ENCODE results near the gene TYMP.

The TYMP gene, protein sequence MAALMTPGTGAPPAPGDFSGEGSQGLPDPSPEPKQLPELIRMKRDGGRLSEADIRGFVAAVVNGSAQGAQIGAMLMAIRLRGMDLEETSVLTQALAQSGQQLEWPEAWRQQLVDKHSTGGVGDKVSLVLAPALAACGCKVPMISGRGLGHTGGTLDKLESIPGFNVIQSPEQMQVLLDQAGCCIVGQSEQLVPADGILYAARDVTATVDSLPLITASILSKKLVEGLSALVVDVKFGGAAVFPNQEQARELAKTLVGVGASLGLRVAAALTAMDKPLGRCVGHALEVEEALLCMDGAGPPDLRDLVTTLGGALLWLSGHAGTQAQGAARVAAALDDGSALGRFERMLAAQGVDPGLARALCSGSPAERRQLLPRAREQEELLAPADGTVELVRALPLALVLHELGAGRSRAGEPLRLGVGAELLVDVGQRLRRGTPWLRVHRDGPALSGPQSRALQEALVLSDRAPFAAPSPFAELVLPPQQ

GRCh38 chr22:50529897-50530579 lies at the start of gene TYMP:
Gene TYMP (minus strand): TSS chr22:50530012. CDS start chr22:50529709, 303 bp downstream.
- ATAC-seq: peak; percentile 24
- peak; percentile 86 for DNase-seq

DNA sequence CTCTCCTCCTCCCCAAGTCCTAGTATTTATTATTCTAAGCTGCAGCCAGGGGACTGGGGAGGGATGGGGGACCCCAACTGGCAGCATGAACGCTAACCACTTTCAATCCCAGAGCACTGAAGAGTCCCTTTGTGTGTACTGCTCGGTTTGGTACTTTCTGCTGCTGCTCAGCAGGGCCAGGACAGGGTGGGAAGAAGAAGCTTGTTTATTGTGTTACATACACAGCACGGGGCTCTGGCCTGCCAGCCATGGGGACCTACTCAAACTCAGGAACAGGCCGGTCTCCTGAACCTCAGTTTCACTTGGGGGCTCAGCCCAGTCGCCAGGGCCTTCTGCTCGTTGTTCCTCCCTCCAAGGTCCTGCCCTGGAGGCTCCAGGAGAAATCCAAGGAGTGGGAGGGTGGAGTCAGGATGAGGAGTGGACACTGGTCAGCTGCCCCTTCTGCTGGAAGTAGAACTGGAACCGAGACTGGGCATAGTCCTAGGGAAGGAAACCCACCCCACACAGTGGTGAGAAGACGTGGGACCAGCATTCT lies 49.0 kb upstream of the TYMP start:
- DNase-seq (no peak), ATAC-seq (no peak)

DNA sequence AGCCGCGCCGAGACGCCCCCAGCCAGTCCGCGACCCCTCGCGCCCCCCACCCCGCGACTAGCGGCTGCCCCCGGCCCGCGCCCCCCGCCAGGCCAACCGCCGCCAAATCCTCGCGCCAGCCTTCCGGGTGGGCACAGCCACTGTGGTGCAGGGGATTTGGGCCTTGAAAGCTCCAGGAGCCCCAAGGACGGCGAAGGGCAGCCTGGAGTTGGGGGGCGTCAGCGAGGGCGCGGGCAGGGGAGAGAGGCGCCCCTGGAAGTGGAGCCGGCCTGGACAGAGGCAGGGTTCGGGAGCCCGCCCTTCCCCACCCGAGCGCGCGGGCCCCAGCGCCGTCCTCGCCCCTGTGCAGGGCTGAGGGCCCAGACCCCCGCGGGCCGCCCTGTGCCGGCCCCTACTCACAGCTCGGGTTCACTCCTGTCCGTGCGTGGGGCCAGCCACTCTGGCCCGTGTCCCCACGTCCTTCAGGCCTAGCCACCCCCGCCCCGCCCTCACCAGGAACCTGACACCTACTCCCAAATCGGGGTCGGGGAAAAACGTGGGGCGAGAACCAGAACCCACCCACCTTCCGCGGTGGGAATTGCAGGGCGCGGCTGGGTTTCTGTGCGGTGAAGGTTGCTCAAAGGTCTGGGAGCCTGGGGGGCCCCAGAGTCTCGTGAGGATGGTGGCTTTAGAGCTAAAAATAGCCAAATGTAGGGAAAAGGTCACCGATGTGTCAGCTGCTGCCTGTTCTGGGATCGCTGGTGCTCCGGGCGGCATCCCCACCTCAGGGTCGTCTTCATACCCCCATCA lies 48.4 kb upstream of the TYMP start, which contains the start of gene CPT1B:
Gene CPT1B (minus strand): TSS at position 441 of the 789 bp plus-strand sequence. CDS start 512 bp downstream, outside the sequence.
- ATAC-seq: no peak
- DNase-seq: no peak

GRCh38 chr22:50577697-50577986 lies 47.8 kb upstream of the TYMP start:
- DNase-seq (no peak), ATAC-seq (no peak)

- ATAC-seq (peak; percentile 19), DNase-seq (no peak)
These were observed 47.2 kb upstream of the TYMP start for GRCh38 chr22:50576806-50577696.

DNA sequence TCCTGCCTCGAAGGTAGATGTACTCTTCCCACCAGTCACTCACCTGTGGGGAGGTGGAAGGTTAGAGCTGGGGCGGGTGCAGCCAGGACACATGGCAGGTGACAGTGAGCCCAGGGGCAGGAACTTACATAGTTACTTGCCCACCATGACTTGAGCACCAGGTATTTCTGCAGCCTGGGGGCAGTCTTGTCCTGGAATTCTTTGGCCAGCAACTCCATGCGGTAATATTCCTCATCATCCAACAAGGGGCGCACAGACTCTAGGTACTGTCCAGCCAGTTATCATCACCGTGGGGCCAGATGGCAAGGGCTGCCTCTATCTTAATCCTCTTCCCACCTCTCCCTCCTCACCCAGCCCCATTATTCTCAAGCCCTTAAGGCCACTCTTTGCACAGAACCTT lies 46.3 kb upstream of the TYMP start:
- ATAC-seq (no peak), DNase-seq (no peak)

GRCh38 chr22:50575426-50575941 lies 45.7 kb upstream of the TYMP start:
- no peak for ATAC-seq
- DNase-seq: no peak

- ATAC-seq (no peak), DNase-seq (no peak)
These were observed 44.6 kb upstream of the TYMP start for GRCh38 chr22:50574383-50574755.

DNA sequence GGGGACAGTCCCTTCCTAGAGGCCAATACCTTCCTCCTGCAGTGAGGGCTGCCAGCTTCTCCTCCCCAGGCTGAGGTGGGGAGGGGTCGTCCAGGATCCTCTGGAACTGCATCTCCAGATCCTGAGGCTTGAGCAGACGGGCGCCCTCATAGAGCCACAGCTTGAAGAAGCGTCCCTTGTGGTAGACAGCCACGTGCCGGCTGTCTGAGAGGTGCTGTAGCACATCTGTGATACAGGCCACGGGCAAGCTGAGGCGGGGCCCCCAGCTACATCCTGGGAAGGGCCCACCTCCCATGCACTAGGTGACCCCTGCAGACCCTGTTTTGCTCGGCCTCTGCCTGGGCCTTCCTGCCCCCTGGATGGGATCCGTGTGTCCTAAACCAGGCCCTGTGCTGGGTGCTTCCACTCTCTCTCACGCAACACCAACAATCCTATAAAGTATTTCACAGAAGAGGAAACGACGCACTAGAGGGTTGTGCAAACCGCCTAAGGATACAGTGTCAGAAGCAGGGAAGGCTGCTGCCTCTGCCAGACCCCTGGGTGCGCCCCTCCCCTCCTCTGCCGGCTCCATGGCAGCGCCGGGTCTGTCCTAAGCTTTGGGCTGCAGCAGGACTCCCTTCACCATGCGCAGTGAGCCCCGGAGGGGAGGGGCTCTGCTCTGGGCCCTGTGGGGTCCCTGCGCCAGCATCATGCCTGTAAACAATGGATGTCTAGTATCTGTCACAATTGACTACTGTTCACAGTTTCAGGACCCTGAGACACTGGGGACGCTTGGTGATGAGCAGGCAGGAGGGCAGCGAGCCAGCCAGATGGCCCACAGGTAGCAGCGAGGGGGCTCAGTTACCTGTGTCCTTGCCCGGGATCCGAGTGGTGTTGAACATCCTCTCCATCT lies 43.9 kb upstream of the TYMP start:
- ATAC-seq: no peak
- DNase-seq: no peak

DNA sequence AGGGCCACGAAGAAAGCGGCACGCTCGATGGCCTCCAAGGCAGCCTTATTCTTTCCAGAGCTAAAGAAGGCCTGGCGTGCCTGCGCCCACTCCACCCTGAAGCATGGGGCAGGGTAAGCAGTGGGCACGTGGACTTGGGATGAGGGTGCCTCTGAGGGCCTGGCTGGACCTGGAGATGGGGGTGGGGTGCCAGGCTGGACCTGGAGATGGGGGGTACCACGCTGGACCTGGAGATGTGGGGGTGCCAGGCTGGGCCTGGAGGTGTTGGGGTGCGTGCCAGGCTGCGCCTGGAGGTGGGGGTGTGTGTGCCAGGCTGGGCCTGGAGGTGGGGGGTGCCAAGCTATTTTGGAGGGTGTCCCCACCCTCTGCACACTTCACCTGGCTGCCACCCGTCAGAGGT lies 43.2 kb upstream of the TYMP start:
- no peak for ATAC-seq

DNA sequence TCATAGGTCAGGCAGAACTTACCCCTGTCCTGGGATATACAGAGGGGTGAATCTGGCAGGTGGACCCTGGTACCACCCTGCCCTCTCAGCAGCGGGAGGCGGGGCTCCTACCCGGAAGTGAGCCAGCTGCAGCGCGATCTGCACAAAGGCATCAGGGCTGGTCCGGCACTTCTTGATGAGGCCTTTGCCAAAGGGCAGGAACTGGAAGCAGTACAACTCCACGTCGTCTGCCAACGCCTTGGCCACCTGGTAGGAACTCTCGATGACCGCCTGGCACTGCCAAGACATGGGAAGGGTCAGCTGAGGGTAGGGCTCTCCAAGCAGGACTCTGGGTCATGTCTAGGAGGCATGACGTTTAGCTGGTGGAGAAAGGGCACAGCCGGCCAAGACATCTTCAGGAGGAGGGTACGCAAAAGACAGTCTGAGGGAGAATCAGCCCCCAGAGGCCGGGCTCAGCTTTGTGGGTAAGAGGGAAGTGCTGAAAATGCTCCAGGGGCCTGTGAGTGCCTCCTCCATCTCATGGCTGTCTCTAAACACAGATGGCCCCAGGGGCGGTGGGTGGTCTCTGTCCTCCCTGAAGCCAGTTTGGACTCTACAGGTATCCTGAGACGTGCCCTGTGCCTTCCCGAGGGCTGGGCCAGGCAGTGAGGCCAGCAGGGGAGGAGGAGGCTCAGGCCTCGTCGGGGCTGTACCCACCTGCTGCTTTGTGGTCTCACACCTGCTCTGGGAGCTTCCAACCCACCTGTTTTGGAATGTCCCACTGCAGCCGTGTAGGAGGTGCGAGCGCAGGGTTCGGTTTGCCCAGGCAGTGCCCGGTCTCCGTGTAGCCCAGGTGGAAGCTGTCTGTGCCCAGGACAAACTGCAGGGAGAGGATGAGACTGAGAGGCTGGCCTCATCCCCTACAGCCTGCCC lies 41.7 kb upstream of the TYMP start:
- ATAC-seq: no peak
- DNase-seq: no peak

More for the DNA sequence above, 43.2 kb upstream of the TYMP start:
- DNase-seq: no peak

DNA sequence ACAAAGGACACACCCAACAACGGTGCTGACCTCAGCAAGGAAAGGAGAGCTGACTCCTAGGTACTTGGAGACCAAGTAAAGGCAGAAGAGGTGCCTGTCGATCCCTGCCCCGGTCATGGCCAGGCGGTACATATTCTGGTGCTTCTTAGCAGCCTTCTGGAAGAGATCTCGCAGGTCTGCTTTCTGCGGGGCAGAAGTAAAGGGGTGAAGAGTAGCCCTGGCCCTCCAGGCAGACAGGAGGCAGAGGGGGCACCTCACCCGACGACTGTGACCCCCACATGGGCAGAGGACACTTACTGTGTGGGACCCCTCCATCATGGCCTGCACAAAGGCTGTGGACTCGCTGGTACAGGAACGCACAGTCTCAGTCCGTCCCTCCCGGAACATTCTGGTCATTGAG lies 41.0 kb upstream of the TYMP start:
- no peak for ATAC-seq
- no peak for DNase-seq

DNA sequence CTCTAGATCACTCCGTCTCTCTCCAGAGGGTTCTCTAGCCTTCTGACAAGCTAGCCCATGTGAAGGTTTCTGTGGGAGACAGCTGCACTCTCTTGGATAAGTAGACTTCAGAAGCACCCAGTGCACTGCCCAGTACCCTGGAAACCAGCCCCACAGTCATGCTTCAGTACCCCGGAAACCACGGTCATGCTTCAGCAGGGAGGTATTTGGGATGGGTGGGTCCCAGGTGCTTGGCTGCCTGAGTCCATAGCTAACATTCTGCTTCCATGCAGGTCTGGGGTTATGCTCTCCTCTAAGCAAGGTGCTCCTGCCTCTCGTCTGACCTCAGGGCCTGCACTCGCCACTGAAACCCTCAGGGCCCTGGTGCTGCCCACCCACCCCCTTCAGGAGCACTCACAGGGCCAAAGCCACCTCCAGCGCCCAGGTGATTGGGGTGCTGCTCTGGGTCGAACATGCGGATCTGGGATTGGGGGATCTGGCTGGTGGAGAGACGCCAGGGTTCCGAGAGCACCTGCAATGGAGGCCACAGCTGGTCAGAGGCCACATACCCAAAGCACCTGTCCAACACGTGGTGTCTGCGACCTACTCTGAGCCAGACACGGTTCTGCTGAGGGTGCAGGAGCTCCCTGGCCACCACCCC lies 40.2 kb upstream of the TYMP start:
- ATAC-seq (no peak), DNase-seq (no peak)

DNA sequence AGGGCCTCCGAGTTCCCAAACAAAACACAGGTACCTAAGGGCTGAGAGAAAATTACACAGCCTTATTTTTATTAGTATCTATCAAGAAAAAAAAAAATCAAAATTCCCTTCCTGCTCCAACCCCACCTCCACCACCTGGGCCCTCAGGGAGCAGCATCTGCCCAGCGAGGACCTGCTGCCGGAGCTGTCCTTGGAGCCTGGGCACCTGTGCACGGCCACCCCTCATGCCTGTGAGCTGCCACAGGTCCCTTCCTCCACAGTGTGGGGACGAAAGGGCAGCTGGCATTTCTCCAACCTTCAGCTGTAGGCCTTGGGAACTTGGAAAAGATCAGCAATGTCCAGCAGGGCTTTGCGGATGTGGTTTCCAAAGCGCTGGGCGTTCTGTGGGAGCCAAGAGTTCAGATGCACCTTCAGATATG lies 39.2 kb upstream of the TYMP start:
- ATAC-seq: no peak
- DNase-seq: no peak

DNA sequence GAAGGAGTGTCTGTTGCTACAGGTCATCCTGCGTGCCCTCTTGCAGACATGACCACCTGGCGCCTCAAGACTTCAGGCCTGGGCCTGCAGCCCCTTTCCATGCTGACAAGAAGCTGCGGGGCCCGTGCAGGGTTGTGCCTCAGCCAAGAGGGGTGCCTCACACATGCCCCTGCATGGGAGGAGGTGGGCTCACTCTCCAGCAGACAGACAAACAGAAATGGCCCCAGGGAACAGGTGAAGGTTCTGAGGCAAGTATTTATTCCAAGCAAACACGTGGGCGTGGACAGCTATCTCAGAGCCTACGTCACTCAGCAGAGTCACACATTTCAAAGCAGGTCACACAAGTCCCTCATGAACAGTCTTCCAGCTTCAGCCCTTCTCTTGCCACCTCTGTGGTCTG lies 38.8 kb upstream of the TYMP start:
- DNase-seq (no peak), ATAC-seq (no peak)

GRCh38 chr22:50567721-50568252 lies 38.0 kb upstream of the TYMP start:
- ATAC-seq: no peak
- DNase-seq: no peak

DNA sequence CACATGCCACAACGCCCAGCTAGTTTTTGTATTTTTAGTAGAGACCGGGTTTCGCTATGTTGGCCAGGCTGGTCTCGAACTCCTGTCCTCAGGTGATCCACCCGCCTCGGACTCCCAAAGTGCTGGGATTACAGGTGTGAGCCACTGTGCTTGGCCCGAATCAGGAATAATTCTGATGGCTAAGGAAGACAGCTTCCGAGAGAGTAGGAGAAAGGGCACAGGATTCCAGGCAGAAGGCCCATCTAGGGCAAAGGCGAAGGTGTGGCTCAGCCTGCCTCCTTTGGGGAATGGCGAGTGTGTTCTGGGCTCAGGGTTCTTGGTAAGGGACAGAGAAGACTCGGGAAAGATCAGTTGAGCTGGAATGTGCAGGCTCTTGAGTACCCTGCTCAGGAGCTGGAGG lies 34.5 kb upstream of the TYMP start:
- ATAC-seq: no peak
- no peak for DNase-seq

DNA sequence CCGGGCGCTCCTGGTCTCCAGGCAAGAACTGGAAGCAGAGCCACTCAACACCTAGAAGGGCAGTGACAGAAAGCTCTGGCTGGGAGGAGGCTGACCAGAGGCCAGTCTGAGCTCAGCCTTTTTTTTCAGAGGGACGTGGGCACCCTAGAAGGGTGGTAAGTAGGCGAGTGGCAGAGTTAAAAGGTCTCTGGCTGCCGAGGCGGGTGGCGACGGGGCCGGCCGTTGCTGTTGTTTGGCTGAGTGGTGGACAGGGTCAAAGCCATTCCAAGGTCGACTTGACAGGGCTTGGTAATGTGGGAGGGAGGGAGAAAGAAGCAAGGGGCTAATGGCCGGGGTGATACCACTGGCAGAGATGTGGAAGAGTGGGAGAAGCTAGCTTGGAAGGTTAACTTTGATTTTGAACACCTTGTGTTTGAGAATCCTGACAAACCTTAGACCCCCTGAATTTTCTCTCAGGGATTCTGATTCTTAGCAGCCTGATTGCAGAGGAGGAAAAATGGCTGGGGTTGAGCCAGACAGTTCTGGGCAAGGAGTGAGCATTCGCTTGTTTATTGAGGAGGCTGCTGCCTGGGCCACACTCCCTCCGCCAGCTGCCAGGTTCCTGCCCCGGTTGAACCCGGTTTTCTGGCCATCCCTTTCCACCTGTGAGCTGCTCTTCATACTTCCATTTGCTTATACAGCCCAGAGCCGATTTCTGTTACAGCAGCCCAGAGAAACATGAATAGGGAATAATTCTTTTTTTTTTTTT lies 33.8 kb upstream of the TYMP start:
- no peak for DNase-seq
- no peak for ATAC-seq

All from stimulated activated naive CD8-positive, alpha-beta T cell treated with anti-CD3 and anti-CD28 coated beads, Interleukin-15, Interleukin-2, amounts not matched to agents 100 U/mL and 50 U/mL, for 24 hours (primary cell).